Mesenchymal stem cell (in vitro differentiated cells and primary cell): Measurements from ENCODE around the gene TBX1.
"Not testable (repeated sequence)": the region's sequence is repeated elsewhere in the genome, so short reads cannot be mapped to it uniquely, and the experiment has no call there.

ENCODE experiments used
- DNase-seq: peaks from one replicate; pipeline ENCODE4 v3.0.0-alpha.2; 2013
- H2AFZ ChIP-seq: one replicate; pipeline ENCODE4 v1.6.1; 2013; ENCODE audit warnings: low read depth, mild to moderate bottlenecking, control low read depth, inconsistent platforms, low read length, moderate library complexity
- H2AK5ac ChIP-seq: 2 replicates; pipeline ENCODE4 v1.6.1; 2013; ENCODE audit warnings: low read length, moderate library complexity, mild to moderate bottlenecking, inconsistent platforms; ENCODE audit not compliant: severe bottlenecking
- H2BK120ac ChIP-seq: one replicate; pipeline ENCODE4 v1.6.1; 2013; ENCODE audit warnings: low read depth, mild to moderate bottlenecking, inconsistent platforms, low read length, moderate library complexity
- H2BK12ac ChIP-seq, 2 experiments: one replicate each; pipeline ENCODE4 v1.6.1; 2013; ENCODE audit warnings: inconsistent platforms in 2 of 2, low read length in 2 of 2, mild to moderate bottlenecking in 2 of 2, moderate library complexity in 2 of 2, control low read depth in 1 of 2
- H2BK15ac ChIP-seq: one replicate; pipeline ENCODE4 v1.6.1; 2013; ENCODE audit warnings: mild to moderate bottlenecking, low read depth, inconsistent platforms; ENCODE audit not compliant: poor library complexity, severe bottlenecking
- H2BK5ac ChIP-seq: 2 replicates; pipeline ENCODE4 v1.6.1; 2013; ENCODE audit warnings: low read depth, mild to moderate bottlenecking, low read length, control low read depth, inconsistent platforms; ENCODE audit not compliant: poor library complexity, severe bottlenecking
- H3K14ac ChIP-seq, 2 experiments: one replicate each; pipeline ENCODE4 v1.6.1; 2013; ENCODE audit warnings: inconsistent platforms in 2 of 2, low read length in 2 of 2, control low read depth in 1 of 2, mild to moderate bottlenecking in 1 of 2, moderate library complexity in 1 of 2
- H3K18ac ChIP-seq, 2 experiments: one replicate each; pipeline ENCODE4 v1.6.1; 2013; ENCODE audit warnings: inconsistent platforms in 2 of 2, low read length in 2 of 2, control low read depth in 1 of 2, low read depth in 1 of 2, mild to moderate bottlenecking in 1 of 2
- H3K23ac ChIP-seq, 2 experiments: one replicate each; pipeline ENCODE4 v1.6.1; 2013; ENCODE audit warnings: inconsistent platforms in 2 of 2, low read length in 2 of 2, mild to moderate bottlenecking in 2 of 2, moderate library complexity in 2 of 2, control low read depth in 1 of 2
- H3K27ac ChIP-seq: 2 replicates; pipeline ENCODE4 v1.5.1; 2013; ENCODE audit warnings: mild to moderate bottlenecking, moderate library complexity, low read length, control low read depth, inconsistent platforms; ENCODE audit not compliant: poor library complexity, severe bottlenecking
- H3K27me3 ChIP-seq, 2 experiments: 2 replicates each; pipeline versions ENCODE4 v1.6.1 to v1.7.0; 2013; ENCODE audit warnings: low read length in 2 of 2, mild to moderate bottlenecking in 2 of 2, moderate library complexity in 2 of 2, control low read depth in 1 of 2, inconsistent platforms in 1 of 2; ENCODE audit not compliant: control insufficient read depth in 1 of 2, insufficient read depth in 1 of 2
- H3K36me3 ChIP-seq, 2 experiments: 2 replicates each; pipeline versions ENCODE4 v1.6.1 to v1.7.0; 2013; ENCODE audit warnings: low read length in 2 of 2, control low read depth in 1 of 2, inconsistent platforms in 1 of 2, low read depth in 1 of 2, mild to moderate bottlenecking in 1 of 2; ENCODE audit not compliant: insufficient read depth in 2 of 2, control insufficient read depth in 1 of 2
- H3K4ac ChIP-seq, 2 experiments: one replicate each; pipeline ENCODE4 v1.6.1; 2013; ENCODE audit warnings: inconsistent platforms in 2 of 2, low read length in 2 of 2, mild to moderate bottlenecking in 2 of 2, moderate library complexity in 2 of 2, control low read depth in 1 of 2, low read depth in 1 of 2
- H3K4me1 ChIP-seq: 2 replicates; pipeline ENCODE4 v1.6.1; 2013; ENCODE audit warnings: low read depth, low read length, control low read depth; ENCODE audit not compliant: control insufficient read depth, insufficient read depth
- H3K4me2 ChIP-seq: 2 replicates; pipeline ENCODE4 v1.6.1; 2013; ENCODE audit warnings: low read length, mild to moderate bottlenecking, inconsistent platforms; ENCODE audit not compliant: poor library complexity, severe bottlenecking
- H3K4me3 ChIP-seq, 2 experiments: 2 replicates each; pipeline versions ENCODE4 v1.5.1 to v1.7.0; 2013; ENCODE audit warnings: low read length in 2 of 2, mild to moderate bottlenecking in 2 of 2, control low read depth in 1 of 2, low read depth in 1 of 2; ENCODE audit not compliant: insufficient read depth in 1 of 2
- H3K79me1 ChIP-seq: replicated peaks from 2 replicates; pipeline ENCODE4 v1.6.1; 2013; ENCODE audit warnings: mild to moderate bottlenecking, control low read depth, low read length, inconsistent platforms; ENCODE audit not compliant: poor library complexity, severe bottlenecking
- H3K9ac ChIP-seq: 2 replicates; pipeline ENCODE4 v1.7.0; 2013; ENCODE audit warnings: mild to moderate bottlenecking, low read length, moderate library complexity
- H3K9me3 ChIP-seq: 2 replicates; pipeline ENCODE4 v1.7.0; 2013; ENCODE audit warnings: mild to moderate bottlenecking, low read length; ENCODE audit not compliant: control insufficient read depth
- H4K8ac ChIP-seq: one replicate; pipeline ENCODE4 v1.6.1; 2013; ENCODE audit warnings: inconsistent platforms, mild to moderate bottlenecking, low read length, moderate library complexity
- H4K91ac ChIP-seq: one replicate; pipeline ENCODE4 v1.6.1; 2013; ENCODE audit warnings: mild to moderate bottlenecking, low read length, inconsistent platforms
- WGBS: methylation state at CpG from one replicate; pipeline ENCODE4 v1.1.7; 2013; ENCODE audit warnings: mixed read lengths; 5-methylcytosine and 5-hydroxymethylcytosine counted together

TBX1 gene

DNA sequence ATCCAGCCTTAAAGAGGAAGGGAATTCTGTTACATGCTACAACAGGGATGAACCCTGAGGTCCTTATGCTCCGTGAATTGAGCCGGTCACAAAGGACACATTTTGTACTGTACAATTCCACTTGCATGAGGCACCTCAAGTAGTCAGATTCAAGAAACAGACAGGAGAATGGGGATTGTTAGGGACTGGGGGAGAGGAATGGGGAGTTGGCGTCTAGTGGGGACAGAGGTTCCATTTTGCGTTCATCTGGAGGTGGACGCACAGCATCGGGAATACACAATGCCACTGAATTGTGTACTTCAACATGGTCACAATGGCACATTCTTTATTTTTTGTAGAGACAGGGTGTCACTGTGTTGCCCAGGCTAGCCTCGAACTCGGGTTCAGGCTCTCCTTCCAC, 14.1 kb downstream of the TBX1 start:
- Histone ChIP-seq H2AFZ (no peak overlapping the region), H3K18ac (no peak overlapping the region), H3K4me2 (no peak overlapping the region), H2BK120ac (no peak overlapping the region), H3K4ac (no peak overlapping the region), H3K23ac (no peak overlapping the region), H3K27me3 (peaks cover 56 to 67% of the 10 kb centered on the region in 2 experiments), H3K27ac (no peak overlapping the region), H3K9me3 (no peaks in the 10 kb centered on the region), H4K91ac (no peak overlapping the region), H3K36me3 (no peaks in the 10 kb centered on the region), H3K4me1 (no peaks in the 10 kb centered on the region), H2AK5ac (no peak overlapping the region), H3K14ac (no peak overlapping the region), H2BK12ac (no peak overlapping the region), H4K8ac (no peak overlapping the region), H3K79me1 (no peaks in the 10 kb centered on the region), H2BK15ac (no peak overlapping the region), H3K9ac (no peak overlapping the region), H2BK5ac (no peak overlapping the region), H3K4me3 (no peak overlapping the region)
- DNase-seq: no peak
- 95% methylated on average over 6 of the region's 8 CpGs for whole genome bisulfite sequencing

DNA sequence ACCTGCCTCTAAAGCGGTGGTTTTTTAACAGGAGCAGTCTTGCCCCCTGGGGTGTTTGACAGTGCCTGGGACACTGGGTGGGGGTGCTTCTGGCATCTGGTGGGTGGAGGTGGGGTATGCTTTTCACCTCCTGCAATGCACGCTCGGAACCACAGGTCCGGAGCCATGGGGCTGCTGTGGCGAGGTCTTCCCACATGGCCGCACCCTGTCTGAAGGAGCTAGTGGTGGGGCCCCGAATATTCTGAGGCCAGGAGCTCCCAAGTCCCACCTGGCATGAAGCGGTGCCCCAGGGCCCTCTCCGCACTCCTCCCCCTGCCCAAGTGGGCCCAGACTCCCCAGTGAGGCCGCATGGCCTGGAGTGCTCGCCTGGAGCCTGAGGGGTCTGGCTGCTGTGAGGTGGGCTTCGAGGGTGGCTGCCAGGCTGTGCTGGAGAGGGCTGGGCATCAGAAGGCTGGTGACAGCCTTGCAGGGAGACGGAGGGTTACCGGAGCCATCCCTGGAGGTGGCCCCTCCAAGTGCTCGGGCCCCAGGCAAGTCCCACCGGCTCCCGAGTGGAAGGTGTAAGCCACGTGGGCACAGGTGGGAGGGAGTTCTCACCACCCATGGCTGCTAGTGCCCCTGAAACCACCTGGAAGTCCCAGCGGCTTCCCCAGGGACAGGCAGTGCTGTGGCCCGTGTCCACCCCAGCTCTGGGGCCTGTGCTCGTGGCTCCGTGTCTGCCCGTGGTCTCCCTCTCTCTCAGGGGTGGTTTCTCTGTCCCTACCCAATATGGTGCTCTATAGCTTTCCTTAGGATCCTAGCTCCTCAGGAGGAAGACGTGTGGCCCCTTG, 15.1 kb downstream of the TBX1 start:
- no peak overlapping the region for H3K4me3 ChIP-seq
- DNase-seq: no peak
- H3K4ac ChIP-seq: no peak overlapping the region
- H3K79me1 ChIP-seq: no peaks in the 10 kb centered on the region
- 86% methylated on average over 22 of the region's 24 CpGs for WGBS
- no peak overlapping the region for H3K14ac ChIP-seq
- H2AFZ ChIP-seq: no peak overlapping the region
- H4K91ac ChIP-seq: peak overlapping the region; percentile 61
- no peak overlapping the region for H2BK5ac ChIP-seq
- no peak overlapping the region for H2AK5ac ChIP-seq
- H3K27me3 ChIP-seq: peaks cover 52 to 59% of the 10 kb centered on the region in 2 experiments
- no peak overlapping the region for H3K4me2 ChIP-seq
- H3K9me3 ChIP-seq: no peaks in the 10 kb centered on the region
- H4K8ac ChIP-seq: no peak overlapping the region
- no peak overlapping the region for H3K23ac ChIP-seq
- H3K4me1 ChIP-seq: no peaks in the 10 kb centered on the region
- no peaks in the 10 kb centered on the region for H3K36me3 ChIP-seq
- no peak overlapping the region for H3K27ac ChIP-seq
- H2BK12ac ChIP-seq: no peak overlapping the region
- no peak overlapping the region for H3K9ac ChIP-seq
- H2BK15ac ChIP-seq: no peak overlapping the region
- no peak overlapping the region for H3K18ac ChIP-seq
- no peak overlapping the region for H2BK120ac ChIP-seq

DNA sequence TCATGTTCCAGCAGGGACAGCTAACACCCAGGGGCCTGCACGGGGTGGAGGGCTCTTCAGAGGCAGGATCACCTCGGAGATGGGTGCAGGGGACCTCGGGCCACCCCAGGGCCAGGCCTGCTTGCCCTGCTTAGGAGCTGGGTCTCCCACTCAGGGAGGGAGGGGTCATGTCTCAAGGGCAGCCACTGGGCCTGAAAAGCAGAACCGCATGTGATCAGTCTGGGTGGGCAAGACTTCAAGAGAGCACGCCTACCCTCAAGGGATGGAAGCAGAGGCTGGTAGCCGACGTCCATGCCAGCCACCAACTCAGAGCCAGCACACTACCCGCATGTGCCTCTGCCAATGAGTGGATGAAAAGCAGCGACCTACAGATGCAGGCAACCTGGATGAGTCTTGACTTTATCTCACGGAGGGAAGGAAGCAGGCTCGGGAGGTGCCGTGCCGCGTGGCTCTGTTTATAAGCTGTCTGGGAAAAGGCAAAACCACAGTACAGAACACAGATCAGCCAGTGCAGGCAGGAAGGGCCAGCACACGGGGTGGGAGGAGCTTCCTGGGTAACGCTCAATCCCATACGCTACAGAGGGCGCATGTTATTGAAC, 16.0 kb downstream of the TBX1 start:
- 80% methylated on average over 15 of the region's 18 CpGs for WGBS
- Histone ChIP-seq H3K4me1 (no peaks in the 10 kb centered on the region), H3K27ac (no peak overlapping the region), H3K9me3 (peaks cover 1% of the 10 kb centered on the region), H3K14ac (peak overlapping the region in 1 of 2 experiments; percentile 46), H3K9ac (no peak overlapping the region), H4K91ac (no peak overlapping the region), H2BK12ac (no peak overlapping the region), H3K18ac (no peak overlapping the region), H3K27me3 (peaks cover 44 to 50% of the 10 kb centered on the region in 2 experiments), H3K36me3 (no peaks in the 10 kb centered on the region), H2BK5ac (no peak overlapping the region), H3K4me3 (no peak overlapping the region), H4K8ac (no peak overlapping the region), H2BK15ac (no peak overlapping the region), H3K4ac (no peak overlapping the region), H2AFZ (no peak overlapping the region), H2AK5ac (no peak overlapping the region), H3K79me1 (no peaks in the 10 kb centered on the region), H2BK120ac (no peak overlapping the region), H3K4me2 (no peak overlapping the region), H3K23ac (peak overlapping the region in 1 of 2 experiments; percentile 55)
- peak; percentile 34 for DNase-seq

DNA sequence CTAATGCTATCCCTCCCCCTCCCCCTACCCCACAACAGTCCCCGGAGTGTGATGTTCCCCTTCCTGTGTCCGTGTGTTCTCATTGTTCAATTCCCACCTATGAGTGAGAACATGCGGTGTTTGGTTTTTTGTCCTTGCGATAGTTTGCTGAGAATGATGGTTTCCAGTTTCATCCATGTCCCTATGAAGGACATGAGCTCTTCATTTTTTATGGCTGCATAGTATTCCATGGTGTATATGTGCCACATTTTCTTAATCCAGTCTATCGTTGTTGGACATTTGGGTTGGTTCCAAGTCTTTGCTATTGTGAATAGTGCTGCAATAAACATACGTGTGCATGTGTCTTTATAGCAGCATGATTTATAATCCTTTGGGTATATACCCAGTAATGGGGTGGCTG, 16.6 kb downstream of the TBX1 start:
- not testable (repeated sequence) for H3K27ac ChIP-seq, H3K36me3 ChIP-seq, H3K9me3 ChIP-seq, H2AFZ ChIP-seq, H3K23ac ChIP-seq, H3K18ac ChIP-seq, H2BK5ac ChIP-seq, H4K8ac ChIP-seq, DNase-seq, H3K79me1 ChIP-seq, H3K4ac ChIP-seq, H3K4me2 ChIP-seq, H2BK12ac ChIP-seq, H4K91ac ChIP-seq, H3K4me3 ChIP-seq, H3K9ac ChIP-seq, H2AK5ac ChIP-seq, H3K4me1 ChIP-seq, H2BK15ac ChIP-seq, H2BK120ac ChIP-seq, H3K14ac ChIP-seq
- peaks cover 41 to 46% of the 10 kb centered on the region in 2 experiments for H3K27me3 ChIP-seq
- 88% methylated on average over 3 of the region's 6 CpGs for WGBS
